Suppressor macrophage treated with lipopolysaccharide for 1 hour (primary cell): ENCODE measurements around the gene SERTAD1.
A peak's percentile ranks its signal among the peaks of the same experiment; 100 is the strongest.
"Not testable (repeated sequence)": the region's sequence is repeated elsewhere in the genome, so short reads cannot be mapped to it uniquely, and the experiment has no call there.

Source experiments
- DNase-seq, 3 donors: peaks; one replicate each; pipeline ENCODE4 v3.0.0-alpha.2; 2020 to 2022

The SERTAD1 gene

DNA sequence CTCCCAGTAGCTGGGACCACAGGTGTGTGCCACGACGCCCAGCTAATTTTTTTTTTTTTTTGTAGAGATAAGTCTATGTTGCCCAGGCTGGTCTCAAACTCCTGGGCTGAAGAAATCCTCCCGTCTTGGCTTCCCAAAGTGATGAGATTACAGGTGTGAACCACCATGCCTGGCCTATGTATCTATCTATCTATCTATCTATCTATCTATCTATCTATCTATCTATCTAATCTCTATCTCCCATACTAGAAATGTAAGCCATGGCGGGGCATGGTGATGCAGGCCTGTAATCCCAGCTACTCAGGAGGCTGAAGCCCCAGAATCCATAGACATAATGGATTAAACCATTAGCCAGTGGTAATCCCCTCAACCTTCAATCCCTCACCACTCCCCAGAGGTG, 24.9 kb upstream of the SERTAD1 start:
- no peak for DNase-seq

DNA sequence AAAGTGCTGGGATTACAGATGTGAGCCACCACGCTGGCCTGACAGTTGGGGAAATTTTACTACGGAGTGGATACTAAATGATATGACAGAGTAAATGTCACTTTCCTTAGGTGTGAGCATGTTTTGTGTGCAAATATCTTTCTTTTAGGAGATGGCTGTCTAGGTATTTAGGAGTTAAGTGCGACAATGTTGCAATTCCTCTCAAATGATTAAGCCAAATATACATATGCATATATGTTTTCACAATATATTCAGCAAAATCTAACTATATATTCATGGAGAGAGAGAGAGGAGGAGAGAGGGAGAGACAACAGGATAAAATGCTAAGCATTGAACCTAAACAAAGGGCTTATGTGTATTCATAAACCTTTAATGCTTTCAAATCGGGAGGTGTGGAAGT, 23.7 kb upstream of the SERTAD1 start:
- no peak for DNase-seq

DNA sequence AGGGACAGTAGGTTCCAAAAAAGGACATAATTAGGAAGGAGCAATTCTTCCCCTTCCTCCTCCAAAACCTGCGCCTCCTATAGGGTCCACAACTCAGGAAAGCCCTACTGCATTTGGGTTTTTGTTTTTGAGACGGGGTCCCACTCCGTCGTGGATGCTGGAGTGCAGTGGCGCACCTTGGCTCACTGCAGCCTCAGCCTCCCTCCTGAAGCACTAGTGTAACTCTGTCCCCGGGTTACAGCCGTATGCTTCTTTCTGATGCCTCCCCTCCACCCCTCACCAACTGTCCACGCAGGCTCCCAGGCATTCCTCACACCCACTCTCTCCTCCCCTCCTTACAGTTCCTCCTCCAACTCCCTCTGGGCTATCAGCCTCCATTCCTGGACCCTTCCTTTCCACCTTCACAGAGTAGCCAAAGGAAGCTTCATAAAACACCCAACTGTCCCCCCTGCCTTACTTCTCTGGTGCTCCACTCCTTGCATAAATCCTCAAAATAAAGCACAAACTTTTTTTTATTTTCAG, 20.5 kb upstream of the SERTAD1 start:
- no peak for DNase-seq

DNA sequence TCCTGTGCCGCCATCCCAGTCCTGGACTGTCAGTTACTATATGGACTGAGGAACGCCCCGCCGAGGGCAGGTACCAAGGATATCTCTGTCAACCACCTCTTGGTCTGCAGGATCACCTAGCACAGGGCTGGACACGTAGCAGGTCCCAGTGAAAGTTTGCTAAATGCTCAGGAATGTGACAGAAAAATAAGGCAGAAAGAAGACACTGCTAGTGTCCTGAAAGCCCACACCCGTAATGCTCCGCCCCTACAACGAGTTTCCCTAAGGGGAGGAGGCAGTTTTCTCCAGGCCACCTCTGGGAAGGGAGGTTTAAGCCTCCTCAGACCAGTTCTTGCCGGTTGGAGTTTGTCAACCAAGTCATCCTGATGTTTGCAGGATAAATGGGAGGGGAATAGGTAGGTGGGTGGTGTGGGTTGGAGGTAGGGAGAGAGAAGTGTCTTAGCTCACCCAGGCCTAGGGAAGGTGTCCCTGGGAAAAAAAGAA, 20.0 kb upstream of the SERTAD1 start:
- DNase-seq: no peak

DNA sequence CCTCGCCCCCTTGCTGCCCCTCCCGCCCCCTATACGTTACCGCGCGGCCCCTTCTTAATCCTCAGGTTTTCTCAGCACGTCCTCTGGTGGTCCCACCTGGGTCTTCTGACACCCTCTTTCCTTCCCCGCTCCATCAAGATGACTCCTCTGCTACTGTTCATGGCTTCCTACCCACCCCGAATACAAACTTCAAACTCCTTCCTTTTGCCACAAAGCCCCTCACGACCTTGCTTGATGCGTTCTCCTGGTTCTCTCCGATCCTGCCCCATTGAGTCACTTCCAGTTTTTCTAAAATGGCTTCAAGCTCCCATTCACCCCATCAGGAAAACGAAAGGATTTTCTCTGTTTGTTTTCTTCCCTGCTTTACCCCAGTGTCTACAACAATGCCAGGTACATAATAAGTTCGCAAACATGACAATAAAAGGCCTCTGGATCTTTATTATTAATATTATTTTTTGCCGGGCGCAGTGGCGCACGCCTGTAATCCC, 19.1 kb upstream of the SERTAD1 start:
- no peak for DNase-seq

DNA sequence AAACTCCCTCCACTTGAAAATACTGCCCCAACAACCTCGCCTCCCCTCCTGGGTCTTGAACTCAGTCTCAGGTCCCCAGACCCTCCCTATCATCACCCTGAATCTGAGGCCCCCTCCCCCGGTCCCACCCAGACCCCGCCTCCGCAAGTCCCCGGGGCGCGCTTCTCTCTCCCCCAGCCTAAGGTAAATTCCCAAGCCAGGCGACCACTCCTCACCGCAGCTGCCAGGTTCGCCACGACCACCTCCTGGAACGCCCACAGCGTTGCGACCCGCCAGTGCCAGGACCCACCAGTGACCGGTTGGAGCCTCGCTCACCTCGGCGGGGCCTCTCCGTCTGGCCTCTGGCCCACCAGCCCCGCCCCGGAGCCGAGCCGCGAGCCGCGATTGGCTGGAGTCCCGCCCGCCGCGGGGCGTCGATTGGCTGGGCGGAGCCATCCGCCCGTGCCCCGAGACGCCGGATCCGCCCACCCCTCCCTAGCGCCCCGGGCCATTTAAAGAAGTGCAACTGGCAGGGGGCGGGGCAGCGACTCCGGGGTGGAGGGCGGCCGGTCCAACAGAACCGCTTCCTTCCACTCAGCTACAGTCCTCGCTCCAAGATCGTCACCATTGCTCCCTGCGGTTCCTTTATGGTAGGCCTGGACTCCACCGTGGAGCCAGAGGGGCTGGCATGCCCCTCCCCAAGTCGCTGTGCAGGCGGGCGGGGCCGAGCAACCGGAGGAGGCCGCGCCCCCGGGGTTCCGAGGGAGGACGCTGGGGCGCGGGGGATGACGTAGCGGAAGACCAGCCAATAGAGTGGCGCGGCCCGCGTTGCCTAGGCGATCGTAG, 18.4 kb upstream of the SERTAD1 start, which contains the start of gene SERTAD3:
Gene SERTAD3 (minus strand): TSS at position 336 of the 825 bp plus-strand sequence. CDS start 2,255 bp downstream, outside the sequence.
- peak; percentile 98 to 100 (median 99) for DNase-seq

DNA sequence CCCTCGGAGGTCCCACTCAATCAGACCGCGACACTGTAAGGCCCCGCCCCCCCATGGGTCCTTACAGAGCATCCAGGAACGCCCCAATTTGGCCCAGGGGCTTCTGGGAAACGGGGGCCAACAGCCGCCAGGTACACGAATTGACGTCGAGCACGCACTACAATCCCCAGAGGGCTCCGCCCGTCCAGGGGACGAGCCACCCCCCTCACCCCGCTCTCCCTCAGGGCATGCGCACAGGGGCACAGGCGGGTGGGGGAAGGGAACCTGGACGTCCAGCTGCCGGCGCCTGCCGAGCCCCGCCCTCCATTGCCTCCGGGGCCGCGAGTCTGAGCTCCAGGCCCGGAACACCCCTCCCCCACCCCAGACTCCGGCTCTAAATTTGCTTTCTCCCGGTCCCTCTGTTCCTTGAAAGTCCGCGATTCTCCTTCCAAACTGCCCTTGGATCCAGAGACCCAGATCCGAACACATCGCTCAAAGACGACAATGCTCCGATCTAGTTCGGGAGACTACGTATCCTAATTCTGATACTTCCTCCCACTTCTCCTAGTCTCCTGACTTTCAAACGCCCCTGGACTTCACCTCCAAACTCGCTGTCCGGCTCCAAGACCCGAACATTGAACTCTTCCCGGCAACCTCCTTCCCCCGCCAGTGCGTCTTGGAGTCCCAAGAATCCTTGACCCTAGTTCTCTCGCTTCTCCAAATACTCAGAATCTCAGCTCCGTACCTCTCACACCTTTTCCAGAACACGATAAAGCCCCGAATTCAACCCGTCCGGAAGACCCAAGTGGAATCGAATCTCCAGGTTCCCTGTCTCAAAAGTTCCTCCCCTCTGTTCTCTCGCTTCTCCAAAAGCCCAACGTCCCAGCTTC, 17.6 kb upstream of the SERTAD1 start:
- peak; percentile 100 for DNase-seq

DNA sequence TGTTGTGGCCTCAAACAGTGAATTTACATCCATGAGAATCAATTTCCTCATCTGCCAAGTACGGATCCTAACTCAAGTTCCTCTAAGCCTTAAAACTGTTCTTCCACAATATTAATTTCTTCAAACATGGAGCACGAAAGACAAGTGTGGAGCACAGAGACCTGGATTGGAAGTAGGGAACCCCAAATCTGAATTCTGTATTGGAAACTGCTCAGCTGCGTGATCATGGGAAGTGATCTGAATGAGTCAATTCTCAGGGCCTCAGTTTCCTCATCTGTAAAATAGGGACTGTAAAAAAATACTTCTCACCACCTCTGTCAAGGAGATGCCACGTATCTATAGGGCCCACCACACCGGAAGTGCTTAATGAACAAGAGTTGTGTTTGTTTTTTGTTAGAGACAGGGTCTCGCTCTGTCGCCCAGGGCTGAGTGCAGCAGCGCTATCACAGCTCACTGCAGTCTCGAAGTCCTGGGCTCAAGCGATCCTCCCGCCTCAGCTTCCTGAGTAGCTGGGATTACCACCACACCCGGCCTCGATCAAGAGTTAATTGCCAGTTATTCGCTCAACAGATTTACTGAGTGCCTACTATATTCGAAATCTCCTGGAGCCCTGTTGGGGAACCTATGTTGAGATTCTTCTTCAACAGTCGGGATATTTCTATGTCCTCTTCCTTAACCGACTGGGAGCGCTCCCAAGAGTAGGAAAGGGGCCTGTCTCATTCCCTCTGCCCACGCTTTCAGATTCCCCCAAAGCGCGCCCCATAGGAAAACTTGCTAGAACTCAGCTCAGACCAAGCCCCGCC, 16.7 kb upstream of the SERTAD1 start:
- no peak for DNase-seq

DNA sequence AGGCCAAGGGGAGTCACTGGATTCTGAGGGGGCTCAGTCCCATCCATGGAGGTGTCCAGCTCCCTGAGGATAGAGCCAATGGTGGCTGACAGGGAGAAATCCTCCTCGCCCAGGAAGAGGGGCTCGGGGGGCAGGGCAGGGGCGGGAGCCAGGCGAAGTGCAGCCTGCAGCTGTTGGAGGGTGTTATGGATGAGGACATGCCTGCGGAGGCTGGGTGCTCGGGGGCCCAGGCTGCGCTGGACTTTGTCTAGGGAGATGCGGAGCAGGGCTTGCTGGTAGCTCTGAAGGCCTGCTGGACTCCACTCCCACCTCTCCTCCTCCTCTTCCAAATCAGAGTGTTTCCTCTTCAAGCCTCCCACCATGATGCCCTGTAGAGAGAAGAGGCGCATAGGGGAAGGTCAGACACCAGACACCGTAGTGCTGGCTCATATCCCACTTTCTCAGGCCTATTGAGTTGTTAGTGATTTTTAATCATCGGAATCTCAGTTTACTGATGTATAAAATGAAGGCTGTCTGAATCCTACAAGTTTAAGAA, 16.0 kb upstream of the SERTAD1 start:
- DNase-seq: no peak

DNA sequence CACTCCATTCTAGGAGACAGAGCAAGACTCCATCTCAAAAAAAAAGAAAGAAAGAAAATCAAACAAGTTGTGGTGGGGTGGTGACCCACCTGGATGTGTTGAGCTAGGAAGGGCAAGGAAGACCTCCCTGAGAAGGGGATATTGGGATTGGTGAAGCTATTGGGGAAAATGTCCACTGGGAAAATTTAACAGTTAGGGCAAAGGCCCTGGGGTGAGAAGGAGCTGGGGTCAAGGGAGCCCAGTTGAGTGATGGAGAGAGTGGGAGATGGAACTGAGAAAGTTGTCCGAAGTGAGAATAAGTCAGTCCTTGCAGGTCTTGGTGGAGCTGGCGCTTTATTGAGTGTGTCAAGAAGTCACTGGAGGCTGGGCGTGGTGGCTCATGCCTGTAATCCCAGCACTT, 12.5 kb upstream of the SERTAD1 start:
- DNase-seq: no peak

DNA sequence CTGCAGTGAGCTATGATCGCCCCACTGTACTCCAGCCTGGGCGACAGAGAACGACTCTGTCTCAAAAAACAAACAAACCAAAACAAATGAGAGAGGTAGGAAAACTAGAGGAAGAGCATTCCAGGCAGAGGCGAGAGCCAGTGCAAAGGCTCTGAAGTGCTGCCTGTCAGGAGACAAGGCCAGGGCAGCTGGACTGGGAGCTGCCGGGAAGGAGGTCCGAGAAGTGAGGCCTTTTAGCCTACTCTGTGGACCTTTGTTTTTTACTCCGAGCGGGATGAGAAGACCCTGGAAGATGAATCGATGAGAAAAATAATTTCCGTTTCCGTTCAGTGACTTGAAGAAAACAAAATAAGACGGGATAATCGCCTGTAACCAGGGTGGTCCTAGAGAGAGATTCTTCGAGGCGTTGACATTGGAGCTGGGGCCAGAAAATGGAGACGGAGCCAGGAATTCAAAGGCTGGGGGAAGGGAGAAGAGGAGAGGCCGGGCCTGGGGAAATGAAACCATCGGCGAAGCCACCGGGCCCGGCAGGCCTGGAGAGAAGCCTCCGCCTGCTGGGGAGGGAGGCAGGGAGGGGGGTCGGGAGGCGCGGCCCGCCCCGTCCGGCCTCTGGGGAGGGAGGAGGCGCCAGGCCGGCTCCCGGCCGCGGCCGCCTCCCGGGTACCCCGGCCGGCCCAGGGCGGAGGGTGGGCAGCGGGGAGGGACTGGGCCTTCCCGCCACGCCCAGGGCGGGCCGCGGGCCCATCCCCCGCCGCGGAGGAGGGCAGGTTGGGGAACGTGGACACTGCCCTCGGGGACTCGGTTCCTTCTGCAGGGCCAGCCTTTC, 7.8 kb upstream of the SERTAD1 start:
- DNase-seq: peak; percentile 91 to 97 (median 94)

DNA sequence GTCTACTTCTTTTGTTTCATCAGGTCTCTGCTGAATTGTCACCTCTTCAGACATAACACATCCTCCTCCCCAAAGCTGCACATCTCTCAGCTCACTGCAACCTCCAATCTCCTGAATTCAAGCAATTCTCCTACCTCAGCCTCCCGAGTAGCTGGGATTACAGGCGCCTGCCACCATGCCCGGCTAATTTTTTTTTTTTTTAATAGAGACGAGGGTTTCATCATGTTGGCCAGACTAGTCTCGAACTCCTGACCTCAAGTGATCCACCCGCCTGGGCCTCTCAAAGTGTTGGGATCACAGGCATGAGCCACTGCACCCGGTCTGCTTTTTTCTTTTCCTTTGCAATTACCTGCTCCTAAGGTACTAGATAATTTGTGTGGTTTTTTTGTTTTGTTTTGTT, 7.0 kb upstream of the SERTAD1 start:
- not testable (repeated sequence) for DNase-seq

DNA sequence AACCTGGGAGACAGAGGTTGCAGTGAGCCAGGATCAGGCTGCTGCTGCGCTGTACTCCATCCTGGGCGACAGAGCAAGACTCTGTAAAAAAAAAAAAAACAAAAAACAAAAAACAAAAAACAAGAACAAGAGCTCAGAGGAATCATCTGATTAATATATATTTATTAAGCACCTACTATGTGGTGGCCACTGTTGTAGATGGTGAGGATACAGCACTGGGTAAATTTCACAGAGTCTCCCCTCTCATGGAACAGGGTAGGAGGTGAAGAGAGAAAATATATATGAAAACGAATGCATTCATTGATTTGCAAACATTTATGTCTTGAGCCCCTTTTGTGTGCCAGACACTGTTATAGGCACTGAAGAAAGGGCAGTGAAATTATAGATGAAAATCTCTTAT, 5.9 kb upstream of the SERTAD1 start:
- no peak for DNase-seq

DNA sequence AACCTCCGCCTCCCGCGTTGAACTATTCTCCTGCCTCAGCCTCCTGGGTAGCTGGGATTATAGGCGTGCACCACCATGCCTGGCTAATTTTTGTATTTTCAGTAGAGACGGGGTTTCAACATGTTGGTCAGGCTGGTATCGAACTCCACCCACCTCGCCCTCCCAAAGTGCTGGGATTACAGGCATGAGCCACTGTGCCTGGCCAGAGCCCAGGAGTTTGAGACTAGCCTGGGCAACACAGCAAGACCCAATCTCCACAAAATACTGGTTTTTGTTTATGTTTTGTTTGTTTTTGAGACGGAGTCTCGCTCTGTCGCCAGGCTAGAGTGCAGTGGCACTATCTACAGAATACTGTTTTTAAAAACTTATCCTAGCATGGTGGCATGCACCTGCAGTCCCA, 4.5 kb upstream of the SERTAD1 start:
- DNase-seq: not testable (repeated sequence)

DNA sequence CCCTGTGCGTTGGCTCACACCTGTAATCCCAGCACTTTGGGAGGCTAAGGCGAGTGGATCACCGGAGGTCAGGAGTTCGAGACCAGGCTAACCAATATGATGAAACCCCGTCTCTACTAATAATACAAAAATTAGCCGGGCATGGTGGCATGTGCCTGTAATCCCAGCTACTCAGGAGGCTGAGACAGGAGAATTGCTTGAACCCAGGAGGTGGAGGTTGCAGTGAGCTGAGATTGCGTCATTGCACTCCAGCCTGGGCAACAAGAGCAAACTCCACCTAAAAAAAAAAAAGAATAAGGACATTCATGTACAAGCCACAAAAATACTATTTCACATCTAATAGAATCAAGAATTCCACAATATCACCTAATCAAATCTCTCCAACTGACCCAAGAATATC, 2.4 kb upstream of the SERTAD1 start:
- not testable (repeated sequence) for DNase-seq

DNA sequence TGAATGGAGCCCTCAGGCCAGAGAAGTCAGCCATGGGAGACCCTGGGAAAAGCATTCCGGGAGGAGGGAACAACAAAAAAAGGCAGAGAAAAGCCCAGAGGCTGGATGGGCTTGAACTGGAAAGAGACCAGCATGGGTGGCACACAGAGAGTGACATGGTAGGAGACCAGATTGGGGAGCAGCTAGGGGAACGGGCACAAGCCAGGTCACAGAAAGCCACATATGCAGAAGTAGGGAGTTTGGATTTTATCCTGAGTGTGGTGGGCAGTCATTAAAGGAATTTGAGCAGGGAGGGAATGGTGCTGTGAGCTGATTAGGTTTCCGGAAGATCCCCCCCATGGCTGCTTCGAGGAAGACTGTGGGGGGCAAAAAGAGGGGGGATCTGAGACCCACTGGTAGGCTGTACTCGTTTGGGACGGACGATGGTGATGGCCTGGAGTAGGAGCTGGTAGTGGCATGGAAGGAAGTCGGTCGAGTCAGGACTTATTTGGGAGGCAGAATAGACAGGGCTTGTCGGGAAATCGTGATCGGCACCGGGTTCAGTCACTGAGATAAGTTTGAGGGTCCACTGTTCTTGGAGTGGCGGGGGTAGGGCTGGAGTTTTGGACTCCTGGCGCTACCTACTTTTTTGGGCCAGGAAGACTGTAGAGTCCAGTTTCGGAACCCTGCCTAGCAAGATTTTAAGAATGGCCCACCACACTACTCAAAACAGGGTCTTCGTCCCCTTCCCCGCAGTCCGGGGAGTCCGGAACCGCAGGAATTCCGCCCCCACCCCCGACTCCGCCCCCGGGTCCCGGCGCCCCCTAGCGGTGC, 949 bp downstream of the SERTAD1 start:
- peak in 2 of 3 donors; percentile 25 to 29 for DNase-seq

DNA sequence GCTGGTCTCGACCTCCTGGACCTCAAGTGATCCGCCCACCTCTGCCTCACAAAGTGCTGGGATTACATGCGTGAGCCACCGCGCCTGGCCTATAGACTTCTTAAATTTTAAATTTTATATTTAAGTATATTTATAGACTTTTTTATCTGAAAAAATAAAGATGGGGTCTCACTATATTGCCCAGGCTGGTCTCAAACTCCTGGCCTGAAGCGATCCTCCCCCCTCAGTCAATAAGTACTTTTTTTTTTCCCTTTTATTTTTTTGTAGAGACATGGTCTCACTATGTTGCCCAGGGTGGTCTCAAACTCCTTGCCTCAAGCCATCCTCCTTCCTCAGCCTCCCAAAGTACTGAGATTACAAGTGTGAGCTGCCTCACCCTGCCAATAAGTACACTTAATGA, 1.9 kb downstream of the SERTAD1 start:
- DNase-seq: no peak

DNA sequence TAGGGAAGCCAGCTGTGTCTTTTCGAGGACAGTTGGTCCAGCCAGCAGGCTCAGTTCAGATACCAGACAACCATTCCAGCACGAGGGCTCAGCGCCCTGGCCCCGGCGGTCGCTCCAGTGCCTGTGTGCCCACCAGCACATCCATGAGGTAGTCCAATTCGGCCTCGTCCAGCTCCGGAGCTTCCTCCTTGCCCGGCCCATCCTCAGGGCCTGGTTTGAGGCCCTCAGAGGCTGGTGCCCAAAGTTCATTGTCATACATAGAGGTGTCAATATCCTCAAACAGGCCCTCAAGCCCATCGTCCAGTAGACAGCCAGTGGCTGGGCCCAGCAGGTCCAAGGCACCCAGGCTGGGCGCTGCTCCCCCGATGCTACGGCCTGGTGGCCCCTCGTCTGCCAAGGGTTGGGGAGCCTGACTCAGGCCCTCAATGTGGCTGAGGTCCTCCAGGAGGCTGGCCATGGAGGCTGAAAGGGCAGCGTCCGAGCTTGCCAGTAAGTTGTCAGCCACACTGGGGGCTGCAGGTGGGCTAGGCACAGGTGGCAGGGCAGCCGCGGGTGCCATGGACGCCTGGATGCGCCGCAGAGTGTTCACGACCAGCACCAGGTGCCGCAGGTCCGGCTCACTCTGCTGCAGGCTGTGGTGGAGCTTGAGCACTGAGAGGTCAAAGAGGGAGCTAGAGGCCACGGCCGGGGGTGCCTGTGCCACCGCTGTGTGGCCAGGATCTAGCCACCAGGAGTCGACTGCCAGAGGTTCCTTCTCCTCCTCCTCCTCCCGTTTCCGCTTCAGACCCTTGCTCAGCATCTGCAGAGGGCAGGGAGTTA, 2.8 kb downstream of the SERTAD1 start:
- no peak for DNase-seq

DNA sequence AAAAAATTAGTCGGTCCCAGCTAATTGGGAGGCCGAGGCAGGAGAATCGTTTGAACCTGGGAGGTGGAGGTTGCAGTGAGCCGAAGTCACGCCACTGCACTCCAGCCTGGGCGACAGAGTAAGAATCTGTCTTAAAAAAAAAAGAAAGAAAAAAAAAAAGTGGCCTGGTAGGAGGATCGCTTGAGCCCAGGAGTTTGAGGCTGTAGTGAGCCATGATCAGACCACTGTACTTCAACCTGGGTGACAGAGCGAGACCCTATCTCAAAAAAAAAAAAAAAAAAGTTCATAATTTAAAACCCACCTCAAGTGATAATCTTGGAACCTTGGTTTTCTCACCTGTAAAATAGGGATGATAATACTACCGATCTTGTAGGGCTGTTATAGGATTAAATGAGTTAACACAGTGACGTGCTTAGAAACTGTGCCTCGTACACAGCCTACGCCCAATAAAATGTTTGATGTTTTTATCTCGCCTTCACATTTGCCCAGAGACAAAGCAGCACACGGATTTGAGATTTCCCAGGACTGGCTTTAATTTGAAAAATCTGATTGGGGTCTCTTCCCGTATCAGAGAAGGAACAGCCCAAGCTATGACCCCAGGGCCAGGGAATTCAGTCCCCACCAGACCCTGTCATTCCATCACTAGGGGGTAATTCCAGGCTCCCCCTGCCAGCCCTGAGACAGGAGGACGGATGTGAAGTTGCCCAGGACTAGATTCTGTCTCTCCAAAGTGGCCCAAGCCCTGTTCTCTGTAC, 3.6 kb downstream of the SERTAD1 start:
- DNase-seq: no peak
